ENCODE results near the gene ADGRD2.

DNA sequence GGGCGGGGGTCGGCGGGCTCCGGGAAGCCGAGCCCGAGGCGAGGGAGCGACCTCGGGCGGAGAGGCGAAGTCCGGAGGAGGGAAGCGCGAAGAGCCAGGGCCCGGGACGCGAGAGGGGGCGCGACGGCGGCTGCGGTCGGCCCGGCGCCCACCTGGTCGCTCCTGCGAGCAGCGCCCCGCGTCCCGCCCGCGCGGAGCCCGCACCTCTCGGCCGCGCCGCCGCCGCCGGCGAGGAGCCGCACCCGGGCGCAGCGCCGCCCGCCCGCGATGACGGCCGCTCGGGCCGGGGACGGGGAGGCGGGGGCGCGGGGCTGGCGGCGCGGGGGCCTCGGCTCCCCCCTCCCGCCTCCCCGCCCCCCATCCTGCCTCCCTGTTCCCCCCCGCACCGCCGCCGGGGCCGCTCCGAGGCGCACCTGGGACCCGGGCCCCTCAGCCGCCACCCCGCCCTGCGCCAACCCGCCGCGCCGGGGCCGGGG, 54.3 kb downstream of the ADGRD2 start:
- TF ChIP-seq, protein P1, sequence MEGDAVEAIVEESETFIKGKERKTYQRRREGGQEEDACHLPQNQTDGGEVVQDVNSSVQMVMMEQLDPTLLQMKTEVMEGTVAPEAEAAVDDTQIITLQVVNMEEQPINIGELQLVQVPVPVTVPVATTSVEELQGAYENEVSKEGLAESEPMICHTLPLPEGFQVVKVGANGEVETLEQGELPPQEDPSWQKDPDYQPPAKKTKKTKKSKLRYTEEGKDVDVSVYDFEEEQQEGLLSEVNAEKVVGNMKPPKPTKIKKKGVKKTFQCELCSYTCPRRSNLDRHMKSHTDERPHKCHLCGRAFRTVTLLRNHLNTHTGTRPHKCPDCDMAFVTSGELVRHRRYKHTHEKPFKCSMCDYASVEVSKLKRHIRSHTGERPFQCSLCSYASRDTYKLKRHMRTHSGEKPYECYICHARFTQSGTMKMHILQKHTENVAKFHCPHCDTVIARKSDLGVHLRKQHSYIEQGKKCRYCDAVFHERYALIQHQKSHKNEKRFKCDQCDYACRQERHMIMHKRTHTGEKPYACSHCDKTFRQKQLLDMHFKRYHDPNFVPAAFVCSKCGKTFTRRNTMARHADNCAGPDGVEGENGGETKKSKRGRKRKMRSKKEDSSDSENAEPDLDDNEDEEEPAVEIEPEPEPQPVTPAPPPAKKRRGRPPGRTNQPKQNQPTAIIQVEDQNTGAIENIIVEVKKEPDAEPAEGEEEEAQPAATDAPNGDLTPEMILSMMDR (IDR thresholded peaks at IDR 0.05; ENCODE audit: low read depth, low read length, poor library complexity, severe bottlenecking) = no peak
- TF ChIP-seq EZH2phosphoT487 (IDR thresholded peaks at IDR 0.05; ENCODE audit: borderline replicate concordance, low read length) = no peak

Data from DOHH2 (cell line).